ENCODE measurements around the gene CCDC38. TPM values are rescaled to one million over a fixed set of nuclear protein-coding genes. Genes with fewer than 3 reads are reported as not detected.

Gene CCDC38
- 0.24 TPM in 1 of 2 replicates, not detected in the other for total RNA-seq (2022)
- Bru-seq, nascent RNA = percentile 13 among the genes with signal in this experiment
- BruChase-seq, experiment 1, labeled RNA remaining after a 6-hour chase = percentile 8 among the genes with signal in this experiment
- BruChase-seq, experiment 2, labeled RNA remaining after a 2-hour chase = percentile 9 among the genes with signal in this experiment
- long read RNA-seq = 0 reads

- Mint-ChIP-seq H3K27me3 (ENCODE audit: unreplicated experiment) (peaks cover 18% of the 10 kb centered on the region), H3K36me3 (ENCODE audit: insufficient read depth, unreplicated experiment) (peaks cover 17% of the 10 kb centered on the region), H3K9me3 (ENCODE audit: low read depth, unreplicated experiment) (no peaks in the 10 kb centered on the region), H3K27ac (ENCODE audit: unreplicated experiment) (peak within 1 kb of the TSS; percentile 87), H3K4me1 (ENCODE audit: low read depth, unreplicated experiment) (no peaks in the 10 kb centered on the region), H3K4me3 (ENCODE audit: low read depth, unreplicated experiment) (peak within 1 kb of the TSS; percentile 85)
- peak; percentile 87 for DNase-seq
- BruUV-seq (replicated peaks) = no TSS peak
- TF ChIP-seq, protein P1, sequence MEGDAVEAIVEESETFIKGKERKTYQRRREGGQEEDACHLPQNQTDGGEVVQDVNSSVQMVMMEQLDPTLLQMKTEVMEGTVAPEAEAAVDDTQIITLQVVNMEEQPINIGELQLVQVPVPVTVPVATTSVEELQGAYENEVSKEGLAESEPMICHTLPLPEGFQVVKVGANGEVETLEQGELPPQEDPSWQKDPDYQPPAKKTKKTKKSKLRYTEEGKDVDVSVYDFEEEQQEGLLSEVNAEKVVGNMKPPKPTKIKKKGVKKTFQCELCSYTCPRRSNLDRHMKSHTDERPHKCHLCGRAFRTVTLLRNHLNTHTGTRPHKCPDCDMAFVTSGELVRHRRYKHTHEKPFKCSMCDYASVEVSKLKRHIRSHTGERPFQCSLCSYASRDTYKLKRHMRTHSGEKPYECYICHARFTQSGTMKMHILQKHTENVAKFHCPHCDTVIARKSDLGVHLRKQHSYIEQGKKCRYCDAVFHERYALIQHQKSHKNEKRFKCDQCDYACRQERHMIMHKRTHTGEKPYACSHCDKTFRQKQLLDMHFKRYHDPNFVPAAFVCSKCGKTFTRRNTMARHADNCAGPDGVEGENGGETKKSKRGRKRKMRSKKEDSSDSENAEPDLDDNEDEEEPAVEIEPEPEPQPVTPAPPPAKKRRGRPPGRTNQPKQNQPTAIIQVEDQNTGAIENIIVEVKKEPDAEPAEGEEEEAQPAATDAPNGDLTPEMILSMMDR (IDR thresholded peaks at IDR 0.05; ENCODE audit: unreplicated experiment) = no peak
- intact Hi-C loops (cut with micrococcal nuclease; ENCODE audit: unreplicated experiment) = no loop called here
- CTCF ChIA-PET = interaction anchor here (0.6 to 2.9 kb wide), 7 partner anchors 15 to 922 kb away, joined by 3 to 8 read pairs (median 4); partner anchors contain the start of gene METAP2
Observed at GRCh38 chr12:95942524-95943329, at the start of gene CCDC38. Gene CCDC38 (minus strand): TSS chr12:95942614. CDS start chr12:95936509, 6,105 bp downstream.

DNA sequence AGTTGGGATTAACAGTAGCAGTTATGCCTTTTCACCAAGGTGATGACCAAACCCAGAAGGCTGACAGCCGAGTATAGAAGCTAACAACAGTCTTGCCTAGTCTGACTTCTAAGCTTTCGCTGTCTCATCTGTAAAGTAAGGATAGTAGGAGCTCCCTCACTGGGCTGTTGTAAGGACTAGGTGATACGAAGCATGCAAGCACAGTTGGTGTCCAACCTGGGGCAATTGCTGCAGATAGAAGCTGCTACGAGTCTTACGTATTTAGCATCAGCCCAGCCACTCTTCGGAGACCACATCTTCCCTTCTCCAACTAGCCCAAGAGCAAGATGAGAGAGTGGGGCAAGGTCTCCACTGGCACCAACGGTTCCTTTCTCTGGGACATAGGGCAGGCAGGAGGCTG, 47.7 kb upstream of the CCDC38 start:
- no TSS peak for BruUV-seq (replicated peaks)
- Mint-ChIP-seq H3K27ac (ENCODE audit: unreplicated experiment) (no peak overlapping the region), H3K27me3 (ENCODE audit: unreplicated experiment) (peaks cover 24% of the 10 kb centered on the region), H3K4me1 (ENCODE audit: low read depth, unreplicated experiment) (no peaks in the 10 kb centered on the region), H3K9me3 (ENCODE audit: low read depth, unreplicated experiment) (no peaks in the 10 kb centered on the region), H3K36me3 (ENCODE audit: insufficient read depth, unreplicated experiment) (no peaks in the 10 kb centered on the region), H3K4me3 (ENCODE audit: low read depth, unreplicated experiment) (no peak overlapping the region)
- TF ChIP-seq, protein P1 (IDR thresholded peaks at IDR 0.05; ENCODE audit: unreplicated experiment) = no peak
- CTCF ChIA-PET = interaction anchor here (0.6 kb wide), 1 partner anchor 1033 kb away, joined by 3 read pairs; no protein-coding TSS in a partner anchor
- DNase-seq = no peak
- intact Hi-C loops (cut with micrococcal nuclease; ENCODE audit: unreplicated experiment) = no loop called here

DNA sequence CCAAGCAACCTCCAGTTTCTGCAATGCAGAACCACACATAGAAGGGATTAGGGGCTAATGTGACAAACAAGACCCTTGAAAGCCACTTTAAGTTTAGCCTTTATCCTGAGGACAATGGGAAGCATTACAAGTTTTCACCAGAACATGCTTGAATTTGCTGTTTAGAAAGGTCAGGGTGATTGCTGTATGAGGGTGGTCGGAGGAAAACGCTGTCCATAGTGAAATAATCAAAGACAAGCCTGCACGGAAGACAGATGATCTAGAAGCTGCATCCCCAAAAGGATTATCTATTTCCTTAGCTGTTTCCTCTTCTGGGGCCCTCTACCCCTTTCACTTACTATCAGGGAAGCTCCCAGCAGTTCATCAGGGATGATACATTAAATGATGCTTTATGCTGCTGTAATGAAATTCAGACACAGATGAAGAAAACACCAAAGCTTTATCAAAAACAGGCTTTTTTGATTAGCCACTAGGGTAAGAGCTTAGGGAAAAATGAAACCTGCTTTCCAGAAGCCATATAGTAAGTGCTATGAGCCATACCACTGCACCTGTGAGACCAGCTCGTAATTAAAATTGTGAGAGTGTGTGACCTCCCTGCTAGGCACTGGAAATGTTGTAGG, 47.2 kb upstream of the CCDC38 start:
- H3K27ac Mint-ChIP-seq (ENCODE audit: unreplicated experiment) = no peak overlapping the region
- intact Hi-C loops (cut with micrococcal nuclease; ENCODE audit: unreplicated experiment) = no loop called here
- CTCF ChIA-PET = interaction anchor here (0.6 kb wide), 1 partner anchor 1033 kb away, joined by 3 read pairs; no protein-coding TSS in a partner anchor

More for the DNA sequence above, 47.2 kb upstream of the CCDC38 start:
- no peaks in the 10 kb centered on the region for H3K9me3 Mint-ChIP-seq (ENCODE audit: low read depth, unreplicated experiment)
- no peaks in the 10 kb centered on the region for H3K36me3 Mint-ChIP-seq (ENCODE audit: insufficient read depth, unreplicated experiment)
- peaks cover 24% of the 10 kb centered on the region for H3K27me3 Mint-ChIP-seq (ENCODE audit: unreplicated experiment)
- TF ChIP-seq, protein P1 (IDR thresholded peaks at IDR 0.05; ENCODE audit: unreplicated experiment) = no peak
- H3K4me1 Mint-ChIP-seq (ENCODE audit: low read depth, unreplicated experiment) = no peaks in the 10 kb centered on the region
- no peak for DNase-seq
- no TSS peak for BruUV-seq (replicated peaks)
- H3K4me3 Mint-ChIP-seq (ENCODE audit: low read depth, unreplicated experiment) = no peak overlapping the region
